DMS79 treated with DMSO at 0.1 percent for 48 hours (cell line): ENCODE data around the gene NTNG1.
"Not testable (repeated sequence)": the region's sequence is repeated elsewhere in the genome, so short reads cannot be mapped to it uniquely, and the experiment has no call there.

Source experiments
- DNase-seq: peaks from one replicate; lab custom pipeline; 2025; lab: John Stamatoyannopoulos, UW

Gene NTNG1

GRCh38 chr1:107145637-107146036, 4.8 kb downstream of the NTNG1 start:
- no peak for DNase-seq

GRCh38 chr1:107147843-107148242, 7.0 kb downstream of the NTNG1 start:
- no peak for DNase-seq

GRCh38 chr1:107149946-107150345, 9.1 kb downstream of the NTNG1 start:
- no peak for DNase-seq

GRCh38 chr1:107151295-107151694, 10.5 kb downstream of the NTNG1 start:
- DNase-seq = no peak

GRCh38 chr1:107152395-107152794, 11.6 kb downstream of the NTNG1 start:
- DNase-seq = no peak

- peak; percentile 35 for DNase-seq
Measured at GRCh38 chr1:107153014-107153413, 12.2 kb downstream of the NTNG1 start.

GRCh38 chr1:107158496-107158895, 17.7 kb downstream of the NTNG1 start:
- DNase-seq = no peak

GRCh38 chr1:107158991-107159390, 18.2 kb downstream of the NTNG1 start:
- DNase-seq = no peak

GRCh38 chr1:107162745-107163144, 21.9 kb downstream of the NTNG1 start:
- DNase-seq = no peak

GRCh38 chr1:107164901-107165300, 24.1 kb downstream of the NTNG1 start:
- not testable (repeated sequence) for DNase-seq

GRCh38 chr1:107169615-107170014, 28.8 kb downstream of the NTNG1 start:
- no peak for DNase-seq

GRCh38 chr1:107171333-107171732, 30.5 kb downstream of the NTNG1 start:
- no peak for DNase-seq

- DNase-seq = no peak
Measured at GRCh38 chr1:107172450-107173170, 31.8 kb downstream of the NTNG1 start.

- peak; percentile 65 for DNase-seq
Measured at GRCh38 chr1:107175102-107175909, 34.5 kb downstream of the NTNG1 start.

- DNase-seq = peak; percentile 94
Measured at GRCh38 chr1:107181253-107181969, 40.6 kb downstream of the NTNG1 start.

- no peak for DNase-seq
Measured at GRCh38 chr1:107183011-107183410, 42.2 kb downstream of the NTNG1 start.

- no peak for DNase-seq
Measured at GRCh38 chr1:107184888-107185287, 44.0 kb downstream of the NTNG1 start.

GRCh38 chr1:107187399-107187798, 46.6 kb downstream of the NTNG1 start:
- no peak for DNase-seq

GRCh38 chr1:107188160-107188559, 47.3 kb downstream of the NTNG1 start:
- no peak for DNase-seq

- no peak for DNase-seq
Measured at GRCh38 chr1:107194380-107194779, 53.5 kb downstream of the NTNG1 start.

- no peak for DNase-seq
Measured at GRCh38 chr1:107195476-107195875, 54.6 kb downstream of the NTNG1 start.

- DNase-seq = no peak
Measured at GRCh38 chr1:107196973-107197562, 56.2 kb downstream of the NTNG1 start.
